DMS53 (cell line): ENCODE measurements around the gene MAOB.
"Not testable (repeated sequence)": the region's sequence is repeated elsewhere in the genome, so short reads cannot be mapped to it uniquely, and the experiment has no call there.

Experiments used
- DNase-seq: peaks from one replicate; lab custom pipeline; 2025; lab: John Stamatoyannopoulos, UW

The MAOB gene

GRCh38 chrX:43753637-43754036, 128.6 kb downstream of the MAOB start:
- DNase-seq = no peak

DNA sequence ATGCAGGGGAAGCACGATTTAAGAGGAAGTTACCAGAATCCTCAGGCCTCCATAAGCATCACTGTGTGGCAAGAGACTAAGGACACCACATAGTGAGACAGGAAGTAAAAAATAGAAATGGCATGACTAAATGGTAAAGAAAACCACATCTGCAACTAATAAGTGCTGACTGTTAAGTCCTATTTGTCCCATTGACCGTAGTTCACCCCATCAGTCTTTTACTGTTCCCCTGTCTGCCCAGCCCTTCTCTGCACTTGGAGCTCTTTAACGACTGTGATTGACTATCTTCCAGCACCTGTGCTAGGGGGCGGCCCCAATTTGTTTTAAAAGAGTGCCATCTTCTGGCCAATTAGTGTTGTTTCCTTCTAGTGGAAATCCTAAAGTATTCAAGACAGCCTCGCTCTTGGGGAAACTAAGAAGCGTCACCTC, 132.0 kb downstream of the MAOB start:
- peak; percentile 85 for DNase-seq

GRCh38 chrX:43747476-43747875, 134.8 kb downstream of the MAOB start:
- DNase-seq = no peak

DNA sequence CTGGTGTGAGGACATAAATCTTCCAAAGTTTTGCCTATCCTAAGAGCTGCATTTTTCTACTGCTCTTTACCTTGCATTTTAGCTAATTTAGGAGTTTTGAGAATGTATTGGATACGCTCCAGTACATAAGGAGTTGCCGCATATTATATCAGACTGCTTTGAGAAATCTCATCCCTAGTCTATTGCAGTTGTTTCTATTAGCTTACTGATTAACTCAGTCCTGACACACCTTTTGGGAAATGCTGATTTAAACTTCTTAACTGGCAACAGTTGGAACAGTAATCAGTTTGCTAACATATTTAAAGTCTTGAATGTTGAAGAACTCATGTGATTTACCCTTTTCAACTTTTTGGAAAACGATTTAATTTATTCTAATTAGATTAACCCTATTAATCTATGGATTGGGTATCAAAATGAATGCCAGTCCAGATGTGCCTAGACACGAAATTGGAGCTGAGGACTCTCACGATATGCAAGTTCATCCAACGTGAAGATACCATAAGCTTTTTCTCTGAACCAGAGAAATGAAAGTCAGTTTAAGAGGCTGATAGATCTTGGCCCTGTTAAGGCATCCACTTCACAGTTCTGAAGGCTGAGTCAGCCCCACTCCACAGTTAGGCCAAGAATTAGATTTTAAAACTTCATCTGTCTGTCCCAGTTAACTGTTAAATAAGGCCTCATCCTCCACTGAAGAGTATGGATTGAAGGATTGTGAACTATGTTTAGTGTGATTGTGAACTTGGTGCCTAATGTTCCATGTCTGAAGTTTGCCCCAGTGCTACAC, 136.1 kb downstream of the MAOB start:
- DNase-seq = no peak

DNA sequence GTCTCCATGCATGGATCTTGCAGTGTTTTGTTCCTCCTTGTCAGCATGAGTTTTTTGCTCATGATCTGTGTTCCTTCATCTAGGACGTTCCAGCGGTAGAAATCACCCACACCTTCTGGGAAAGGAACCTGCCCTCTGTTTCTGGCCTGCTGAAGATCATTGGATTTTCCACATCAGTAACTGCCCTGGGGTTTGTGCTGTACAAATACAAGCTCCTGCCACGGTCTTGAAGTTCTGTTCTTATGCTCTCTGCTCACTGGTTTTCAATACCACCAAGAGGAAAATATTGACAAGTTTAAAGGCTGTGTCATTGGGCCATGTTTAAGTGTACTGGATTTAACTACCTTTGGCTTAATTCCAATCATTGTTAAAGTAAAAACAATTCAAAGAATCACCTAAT, 138.0 kb downstream of the MAOB start:
- DNase-seq = no peak

GRCh38 chrX:43743100-43743822, 139.0 kb downstream of the MAOB start:
- no peak for DNase-seq

DNA sequence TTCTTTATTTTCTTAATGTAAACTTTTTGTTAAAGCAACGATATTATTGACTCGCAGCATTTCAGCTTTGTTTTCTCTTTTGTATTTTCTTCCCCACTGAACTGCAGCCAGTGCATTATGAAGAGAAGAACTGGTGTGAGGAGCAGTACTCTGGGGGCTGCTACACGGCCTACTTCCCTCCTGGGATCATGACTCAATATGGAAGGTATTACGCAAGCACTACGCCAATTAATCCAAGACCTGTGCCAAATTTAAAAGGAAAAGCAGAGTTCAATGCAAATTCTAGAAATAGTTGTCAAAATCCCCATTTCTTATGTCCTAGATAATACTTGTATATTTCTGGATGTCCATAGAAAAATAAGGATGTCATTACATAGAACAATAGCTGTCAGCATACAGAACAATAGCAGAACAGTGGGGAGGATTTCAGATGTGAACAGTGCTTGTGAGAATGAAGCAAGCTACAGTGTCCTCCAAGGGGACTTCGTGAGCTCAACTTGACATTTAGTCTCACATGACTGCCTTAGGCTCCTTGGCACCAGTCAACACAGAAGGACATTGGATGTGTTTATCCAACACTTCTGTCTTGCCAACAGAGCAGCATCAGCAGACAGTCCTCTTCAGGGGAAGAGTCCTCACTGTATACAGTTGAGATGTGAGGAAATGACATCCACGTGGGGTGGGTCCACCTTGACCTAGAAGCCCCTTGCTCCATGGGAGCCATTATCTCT, 140.2 kb downstream of the MAOB start:
- no peak for DNase-seq

DNA sequence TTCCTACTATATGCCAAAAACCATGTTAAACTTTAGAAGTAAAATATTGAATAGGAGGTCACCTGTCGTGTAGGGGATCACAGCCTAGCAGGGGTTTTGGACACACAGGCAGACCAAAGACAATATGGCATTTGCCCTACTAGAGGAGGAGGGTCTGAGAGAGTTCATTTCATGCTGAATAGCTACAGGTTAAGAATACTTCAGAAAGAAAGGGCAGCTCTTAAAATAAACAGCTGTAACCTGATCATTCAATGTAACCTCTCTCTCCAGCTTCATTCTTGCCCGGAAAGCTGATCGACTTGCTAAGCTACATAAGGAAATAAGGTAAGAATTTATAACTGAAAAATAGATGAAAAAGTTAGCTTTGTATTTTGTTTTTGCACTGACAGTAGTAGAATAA, 146.3 kb downstream of the MAOB start:
- DNase-seq = peak; percentile 74

DNA sequence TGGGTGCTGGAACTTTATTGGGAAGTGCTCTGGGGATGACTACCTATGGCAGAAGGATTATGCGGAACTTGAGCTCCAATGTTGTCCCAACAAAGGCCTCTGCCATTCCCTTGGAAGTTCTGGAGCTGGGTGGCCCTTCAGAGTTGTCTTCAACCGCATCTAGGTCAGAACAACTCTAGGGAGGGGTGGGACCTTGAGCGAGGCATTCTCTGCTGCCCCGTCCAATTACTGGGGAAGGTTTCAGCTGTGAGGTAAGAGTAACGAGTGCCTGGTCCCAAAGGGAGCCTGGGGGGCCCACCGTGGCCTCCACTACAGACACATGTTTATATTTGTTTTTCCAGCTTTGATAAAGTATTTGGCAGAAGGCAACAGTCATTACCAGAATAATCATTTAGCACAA, 146.7 kb downstream of the MAOB start:
- no peak for DNase-seq

GRCh38 chrX:43734444-43734843, 147.8 kb downstream of the MAOB start:
- DNase-seq = no peak

DNA sequence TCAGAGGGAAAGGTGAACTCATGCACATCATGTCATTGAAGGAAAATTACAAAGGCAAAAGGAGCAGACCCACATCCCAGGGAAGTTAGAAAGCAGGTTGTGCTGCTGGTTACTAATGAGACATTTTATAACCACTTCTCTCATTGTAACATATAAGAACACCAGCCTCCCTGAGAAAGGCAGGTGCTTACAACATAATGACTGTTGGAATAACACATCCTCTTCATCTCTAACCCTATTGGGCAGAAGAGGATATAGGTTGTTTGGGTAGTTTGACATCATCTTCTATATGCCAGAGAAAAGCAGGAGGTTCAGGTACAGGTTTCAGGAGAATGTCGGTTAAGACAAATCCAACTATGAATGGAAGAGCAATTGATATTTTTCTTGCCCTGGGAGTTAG, 148.6 kb downstream of the MAOB start:
- no peak for DNase-seq

GRCh38 chrX:43731086-43731485, 151.2 kb downstream of the MAOB start:
- DNase-seq = no peak

DNA sequence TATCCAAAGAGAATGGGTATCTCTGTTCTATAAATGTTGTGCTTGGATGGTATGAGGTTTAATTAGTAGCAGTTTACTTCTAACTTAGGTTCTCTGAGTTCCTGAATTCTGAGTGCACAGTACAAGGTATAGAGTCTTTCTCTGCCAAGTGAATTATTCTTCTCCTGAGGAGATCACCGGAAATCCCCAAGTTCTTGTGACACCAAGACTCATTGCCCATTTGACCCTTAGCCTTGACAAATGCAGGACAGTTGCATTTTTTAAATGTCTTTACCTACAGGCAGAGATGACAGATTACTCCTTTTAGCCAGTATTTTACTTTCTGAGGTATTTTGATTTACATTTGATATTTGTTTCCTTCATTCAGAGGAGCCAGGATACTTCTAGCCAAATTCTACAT, 153.3 kb downstream of the MAOB start:
- no peak for DNase-seq

DNA sequence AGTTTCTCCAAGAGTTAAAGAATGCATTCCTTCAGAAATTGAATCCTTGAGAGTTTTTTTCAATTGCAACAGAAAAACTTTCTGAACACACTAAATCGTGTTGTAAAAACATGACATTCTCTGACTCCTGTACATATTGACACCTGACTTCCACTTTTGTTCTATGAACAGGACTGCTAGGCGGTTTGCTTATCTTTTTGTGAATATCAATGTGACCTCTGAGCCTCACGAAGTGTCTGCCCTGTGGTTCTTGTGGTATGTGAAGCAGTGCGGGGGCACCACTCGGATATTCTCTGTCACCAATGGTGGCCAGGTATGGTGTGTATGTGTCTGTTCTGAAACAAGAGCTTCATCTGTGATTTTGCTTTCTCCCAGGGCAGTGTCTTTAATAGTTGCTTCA, 154.2 kb downstream of the MAOB start:
- DNase-seq = no peak

- peak; percentile 15 for DNase-seq
These were observed 155.0 kb downstream of the MAOB start for GRCh38 chrX:43727254-43727653.

GRCh38 chrX:43725227-43725626, 157.0 kb downstream of the MAOB start:
- not testable (repeated sequence) for DNase-seq

GRCh38 chrX:43720961-43721360, 161.3 kb downstream of the MAOB start:
- no peak for DNase-seq

DNA sequence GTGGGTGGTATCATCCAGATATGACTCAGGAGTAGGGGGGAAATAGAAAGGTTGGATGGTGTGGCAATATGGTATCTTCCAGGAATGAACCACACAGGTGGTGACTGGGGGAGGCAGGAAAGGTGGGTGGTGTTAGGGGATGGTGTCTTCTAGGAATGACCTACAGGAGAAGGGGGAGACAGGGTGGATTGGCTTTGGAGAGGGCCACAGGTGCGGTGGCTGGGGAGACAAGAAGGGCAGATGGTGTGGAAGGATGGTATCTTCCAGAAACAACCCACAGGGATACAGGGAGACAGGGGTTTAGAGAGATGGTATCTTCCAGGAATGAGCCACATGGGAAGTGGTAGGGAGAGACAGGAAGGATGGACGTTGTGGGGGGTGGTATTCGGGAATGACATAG, 162.2 kb downstream of the MAOB start:
- no peak for DNase-seq

DNA sequence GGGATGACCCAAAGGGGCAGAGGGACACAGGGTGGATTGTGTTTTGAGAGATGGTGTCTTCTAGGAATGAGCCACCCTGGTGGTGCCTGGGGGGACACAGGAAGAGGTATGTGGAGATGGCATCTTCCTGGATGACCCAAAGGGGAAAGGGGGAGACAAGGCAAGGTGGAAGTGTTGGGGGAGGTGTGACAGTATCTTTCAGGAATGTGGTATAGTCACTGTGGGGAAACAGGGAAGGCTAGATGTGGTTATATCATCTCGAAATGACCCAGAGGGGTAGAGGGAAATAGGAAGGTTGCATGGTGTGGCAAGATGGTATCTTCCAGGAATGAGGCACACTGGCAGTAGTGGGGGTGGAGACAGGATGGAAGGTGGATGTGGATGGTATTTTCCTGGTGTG, 163.3 kb downstream of the MAOB start:
- no peak for DNase-seq

- DNase-seq = no peak
These were observed 163.7 kb downstream of the MAOB start for GRCh38 chrX:43718546-43718945.

- no peak for DNase-seq
These were observed 164.2 kb downstream of the MAOB start for GRCh38 chrX:43718081-43718480.

GRCh38 chrX:43717161-43717560, 165.1 kb downstream of the MAOB start:
- peak; percentile 8 for DNase-seq

DNA sequence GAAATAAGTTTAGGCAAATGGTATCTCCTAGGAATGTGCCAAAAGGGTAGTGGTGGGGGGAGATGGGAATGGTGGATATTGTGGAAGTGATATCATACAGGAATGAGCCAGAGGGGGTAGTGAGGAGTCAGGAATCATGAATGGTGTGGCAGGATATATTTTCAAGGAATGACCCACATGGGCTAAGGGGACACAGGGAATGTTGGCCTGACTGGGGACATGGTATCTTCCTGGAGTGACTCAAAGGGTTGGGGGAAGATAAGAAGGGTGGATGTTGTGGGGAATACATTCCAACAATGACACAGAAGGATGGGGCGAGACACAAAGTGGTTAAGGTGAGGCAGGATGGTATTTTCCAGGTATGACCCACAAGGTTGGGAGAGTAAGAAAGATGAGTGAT, 165.6 kb downstream of the MAOB start:
- DNase-seq = no peak
